ENCODE results near the gene RSRC2. TPM values are rescaled to one million over a fixed set of nuclear protein-coding genes. Genes with fewer than 3 reads are reported as not detected.
A peak's percentile ranks its signal among the peaks of the same experiment; 100 is the strongest.
"Not testable (repeated sequence)": the region's sequence is repeated elsewhere in the genome, so short reads cannot be mapped to it uniquely, and the experiment has no call there.

The RSRC2 gene
- total and polyA plus RNA-seq, 2 experiments from 2014 or later, result 41.5 to 51.7 TPM

GRCh38 chr12:122516544-122517361 lies 10.0 kb downstream of the RSRC2 start:
- H3K27ac ChIP-seq, result peak overlapping the region; percentile 80
- H3K9me2 ChIP-seq (ENCODE audit: insufficient read depth), result no peaks in the 10 kb centered on the region
- H3F3A ChIP-seq (ENCODE audit: insufficient read depth), result peaks cover 85% of the 10 kb centered on the region
- H3K4me2 ChIP-seq (ENCODE audit: unreplicated experiment), result no peak overlapping the region
- no peak for TF ChIP-seq EZH2 (IDR thresholded peaks at IDR 0.05; ENCODE audit: insufficient read depth, poor library complexity, severe bottlenecking)
- TF ChIP-seq EZH2phosphoT487 (IDR thresholded peaks at IDR 0.05; ENCODE audit: insufficient read depth, low read depth), result no peak
- 96 to 98% methylated on average over 13 of the region's 13 CpGs for WGBS, 2 experiments (ENCODE audit: low coverage in 1 of 2, low lambda C conversion rate in 2 of 2, missing lambda C conversion rate in 2 of 2)
- H3K27me3 ChIP-seq (replicated peaks; ENCODE audit: insufficient read depth), result no peaks in the 10 kb centered on the region
- H3K79me2 ChIP-seq (ENCODE audit: insufficient read depth), result peaks cover 94% of the 10 kb centered on the region
- no peak for DNase-seq
- H3K9me3 ChIP-seq (ENCODE audit: low read depth), result no peaks in the 10 kb centered on the region
- H4K20me1 ChIP-seq (ENCODE audit: insufficient read depth), result peaks cover 11% of the 10 kb centered on the region
- peaks cover 26% of the 10 kb centered on the region for H3K4me1 ChIP-seq (ENCODE audit: insufficient read depth)
- in situ Hi-C loops (cut with MboI), result no loop called here
- H2AFZ ChIP-seq, result no peak overlapping the region
- peaks cover 96% of the 10 kb centered on the region for H3K36me3 ChIP-seq (ENCODE audit: low read depth)
- H3K9ac ChIP-seq, result peak overlapping the region; percentile 33; the same call in 1 of the 2 replicates
- no peak overlapping the region for H3K4me3 ChIP-seq

DNA sequence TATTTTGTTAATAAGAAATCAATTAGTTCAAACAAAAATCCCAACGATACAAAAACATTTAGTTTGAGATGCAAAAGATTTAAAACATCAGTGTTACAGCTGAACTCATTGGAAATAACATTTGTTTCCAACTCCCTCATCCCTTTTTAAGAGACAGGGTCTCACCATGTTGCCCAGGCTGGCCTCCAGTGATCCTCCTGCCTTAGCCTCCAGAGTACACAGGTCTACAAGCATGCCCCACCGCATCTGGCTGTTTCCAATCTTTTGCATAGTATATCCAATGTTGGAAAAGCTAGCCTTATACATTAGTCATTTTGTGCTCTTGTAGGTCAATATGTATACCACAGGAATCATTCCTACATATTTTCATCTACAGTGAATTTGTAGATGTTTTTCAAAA lies 11.5 kb downstream of the RSRC2 start:
- in situ Hi-C loops (cut with MboI), result no loop called here
- Histone ChIP-seq H3K9ac (no peak overlapping the region), H3K27ac (no peak overlapping the region), H3K4me1 (ENCODE audit: insufficient read depth) (peaks cover 24% of the 10 kb centered on the region), H2AFZ (no peak overlapping the region), H3K4me2 (ENCODE audit: unreplicated experiment) (no peak overlapping the region), H3K9me3 (ENCODE audit: low read depth) (no peaks in the 10 kb centered on the region), H3K4me3 (no peak overlapping the region), H3K36me3 (ENCODE audit: low read depth) (peaks cover 96% of the 10 kb centered on the region), H3K79me2 (ENCODE audit: insufficient read depth) (peaks cover 94% of the 10 kb centered on the region), H3F3A (ENCODE audit: insufficient read depth) (peaks cover 70% of the 10 kb centered on the region), H3K9me2 (ENCODE audit: insufficient read depth) (no peaks in the 10 kb centered on the region), H3K27me3 (replicated peaks; ENCODE audit: insufficient read depth) (no peaks in the 10 kb centered on the region), H4K20me1 (ENCODE audit: insufficient read depth) (peaks cover 11% of the 10 kb centered on the region)
- 68 to 76% methylated on average over 2 of the region's 2 CpGs for WGBS, 2 experiments (ENCODE audit: low coverage in 1 of 2, low lambda C conversion rate in 2 of 2, missing lambda C conversion rate in 2 of 2)
- DNase-seq, result no peak
- TF ChIP-seq EZH2 (IDR thresholded peaks at IDR 0.05; ENCODE audit: insufficient read depth, poor library complexity, severe bottlenecking) (no peak), EZH2phosphoT487 (IDR thresholded peaks at IDR 0.05; ENCODE audit: insufficient read depth, low read depth) (no peak)

GRCh38 chr12:122513660-122514059 lies 13.1 kb downstream of the RSRC2 start:
- H3K4me3 ChIP-seq, result no peak overlapping the region
- H3K9me2 ChIP-seq (ENCODE audit: insufficient read depth), result no peaks in the 10 kb centered on the region
- no peak overlapping the region for H3K9ac ChIP-seq
- peaks cover 12% of the 10 kb centered on the region for H3K4me1 ChIP-seq (ENCODE audit: insufficient read depth)
- in situ Hi-C loops (cut with MboI), result no loop called here
- H3K9me3 ChIP-seq (ENCODE audit: low read depth), result no peaks in the 10 kb centered on the region
- H3K36me3 ChIP-seq (ENCODE audit: low read depth), result peaks cover 96% of the 10 kb centered on the region
- H3K27me3 ChIP-seq (replicated peaks; ENCODE audit: insufficient read depth), result no peaks in the 10 kb centered on the region
- TF ChIP-seq EZH2phosphoT487 (IDR thresholded peaks at IDR 0.05; ENCODE audit: insufficient read depth, low read depth) (no peak), EZH2 (IDR thresholded peaks at IDR 0.05; ENCODE audit: insufficient read depth, poor library complexity, severe bottlenecking) (no peak)
- DNase-seq, result no peak
- WGBS, 2 experiments (ENCODE audit: low coverage in 1 of 2, low lambda C conversion rate in 2 of 2, missing lambda C conversion rate in 2 of 2), result 98% methylated on average over 4 of the region's 4 CpGs
- H3K27ac ChIP-seq, result no peak overlapping the region
- peaks cover 96% of the 10 kb centered on the region for H3K79me2 ChIP-seq (ENCODE audit: insufficient read depth)
- no peak overlapping the region for H3K4me2 ChIP-seq (ENCODE audit: unreplicated experiment)
- peaks cover 9% of the 10 kb centered on the region for H4K20me1 ChIP-seq (ENCODE audit: insufficient read depth)
- H3F3A ChIP-seq (ENCODE audit: insufficient read depth), result peaks cover 61% of the 10 kb centered on the region
- H2AFZ ChIP-seq, result no peak overlapping the region

GRCh38 chr12:122513028-122513427 lies 13.7 kb downstream of the RSRC2 start:
- H3K4me1 ChIP-seq (ENCODE audit: insufficient read depth); in situ Hi-C loops (cut with MboI); DNase-seq; H3K4me2 ChIP-seq (ENCODE audit: unreplicated experiment); H3K27ac ChIP-seq; H3K9ac ChIP-seq; H3K4me3 ChIP-seq; H4K20me1 ChIP-seq (ENCODE audit: insufficient read depth); H3K9me2 ChIP-seq (ENCODE audit: insufficient read depth); H3K9me3 ChIP-seq (ENCODE audit: low read depth); H2AFZ ChIP-seq; H3K27me3 ChIP-seq (replicated peaks; ENCODE audit: insufficient read depth): not testable (repeated sequence)
- peaks cover 60% of the 10 kb centered on the region for H3F3A ChIP-seq (ENCODE audit: insufficient read depth)
- H3K79me2 ChIP-seq (ENCODE audit: insufficient read depth), result peaks cover 96% of the 10 kb centered on the region
- H3K36me3 ChIP-seq (ENCODE audit: low read depth), result peaks cover 96% of the 10 kb centered on the region
- 79 to 83% methylated on average over 3 of the region's 3 CpGs for WGBS, 2 experiments (ENCODE audit: low coverage in 1 of 2, low lambda C conversion rate in 2 of 2, missing lambda C conversion rate in 2 of 2)

All from GM23248 (cell line).